Gastroesophageal sphincter (tissue), 3 donors: ENCODE data around the gene DYNLT2B.

Experiments used
- EP300 ChIP-seq: sonication (generic); formaldehyde crosslinking; IDR thresholded peaks from one replicate; pipeline ENCODE4 v1.6.1; 2017; ENCODE audit warnings: antibody characterized with exemption, mild to moderate bottlenecking
- POLR2A ChIP-seq, 2 donors: fragments of 450-650 bp; IDR thresholded peaks; one replicate each; pipeline ENCODE4 v1.6.1; 2017; ENCODE audit warnings: antibody characterized with exemption in 2 of 2, mild to moderate bottlenecking in 2 of 2, moderate library complexity in 1 of 2
- TF ChIP-seq, protein P1 (sequence below), 4 experiments: fragments of 200-600 bp in 2 of 4; fragments of 450-650 bp in 2 of 4; sonication (generic) in 1 of 4; IDR thresholded peaks; one replicate each; pipeline ENCODE4 v1.5.1; 2017 to 2019; ENCODE audit warnings: antibody characterized with exemption in 4 of 4, mild to moderate bottlenecking in 2 of 4, moderate library complexity in 2 of 4

DNA sequence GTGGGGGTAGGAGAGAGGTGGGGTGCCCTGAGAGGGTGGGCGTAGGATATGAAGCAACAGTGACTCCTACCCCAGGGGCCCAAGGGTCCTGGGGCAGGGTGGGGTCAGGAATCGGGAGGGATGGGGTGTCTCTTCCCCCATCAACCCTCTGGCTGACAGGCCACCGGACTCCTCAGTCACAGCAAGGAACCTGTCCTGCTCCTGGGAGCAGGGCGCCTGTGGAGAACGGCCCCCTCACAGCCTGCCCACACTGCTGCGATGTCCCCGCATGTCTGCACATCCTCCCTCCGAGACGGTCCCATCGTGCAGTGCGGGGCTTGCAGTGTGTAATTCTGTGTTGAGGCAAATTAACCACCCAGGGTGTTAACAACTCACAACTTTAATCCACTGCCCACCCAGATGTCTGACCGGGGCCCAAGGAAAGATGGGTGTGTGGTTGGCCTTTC, 17.5 kb upstream of the DYNLT2B start:
- TF ChIP-seq POLR2A (IDR thresholded peaks at IDR 0.05) (no peak), EP300 (no peak)
- TF ChIP-seq, protein P1, sequence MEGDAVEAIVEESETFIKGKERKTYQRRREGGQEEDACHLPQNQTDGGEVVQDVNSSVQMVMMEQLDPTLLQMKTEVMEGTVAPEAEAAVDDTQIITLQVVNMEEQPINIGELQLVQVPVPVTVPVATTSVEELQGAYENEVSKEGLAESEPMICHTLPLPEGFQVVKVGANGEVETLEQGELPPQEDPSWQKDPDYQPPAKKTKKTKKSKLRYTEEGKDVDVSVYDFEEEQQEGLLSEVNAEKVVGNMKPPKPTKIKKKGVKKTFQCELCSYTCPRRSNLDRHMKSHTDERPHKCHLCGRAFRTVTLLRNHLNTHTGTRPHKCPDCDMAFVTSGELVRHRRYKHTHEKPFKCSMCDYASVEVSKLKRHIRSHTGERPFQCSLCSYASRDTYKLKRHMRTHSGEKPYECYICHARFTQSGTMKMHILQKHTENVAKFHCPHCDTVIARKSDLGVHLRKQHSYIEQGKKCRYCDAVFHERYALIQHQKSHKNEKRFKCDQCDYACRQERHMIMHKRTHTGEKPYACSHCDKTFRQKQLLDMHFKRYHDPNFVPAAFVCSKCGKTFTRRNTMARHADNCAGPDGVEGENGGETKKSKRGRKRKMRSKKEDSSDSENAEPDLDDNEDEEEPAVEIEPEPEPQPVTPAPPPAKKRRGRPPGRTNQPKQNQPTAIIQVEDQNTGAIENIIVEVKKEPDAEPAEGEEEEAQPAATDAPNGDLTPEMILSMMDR (IDR thresholded peaks at IDR 0.05), result no peak
